Mesenchymal stem cell (in vitro differentiated cells and primary cell): ENCODE measurements around the gene PTPRN2.

Source experiments
- DNase-seq: peaks from one replicate; pipeline ENCODE4 v3.0.0-alpha.2; 2013
- H2AFZ ChIP-seq: one replicate; pipeline ENCODE4 v1.6.1; 2013; ENCODE audit warnings: low read depth, mild to moderate bottlenecking, control low read depth, inconsistent platforms, low read length, moderate library complexity
- H2AK5ac ChIP-seq: 2 replicates; pipeline ENCODE4 v1.6.1; 2013; ENCODE audit warnings: low read length, moderate library complexity, mild to moderate bottlenecking, inconsistent platforms; ENCODE audit not compliant: severe bottlenecking
- H2BK120ac ChIP-seq: one replicate; pipeline ENCODE4 v1.6.1; 2013; ENCODE audit warnings: low read depth, mild to moderate bottlenecking, inconsistent platforms, low read length, moderate library complexity
- H2BK12ac ChIP-seq, 2 experiments: one replicate each; pipeline ENCODE4 v1.6.1; 2013; ENCODE audit warnings: inconsistent platforms in 2 of 2, low read length in 2 of 2, mild to moderate bottlenecking in 2 of 2, moderate library complexity in 2 of 2, control low read depth in 1 of 2
- H2BK15ac ChIP-seq: one replicate; pipeline ENCODE4 v1.6.1; 2013; ENCODE audit warnings: mild to moderate bottlenecking, low read depth, inconsistent platforms; ENCODE audit not compliant: poor library complexity, severe bottlenecking
- H2BK5ac ChIP-seq: 2 replicates; pipeline ENCODE4 v1.6.1; 2013; ENCODE audit warnings: low read depth, mild to moderate bottlenecking, low read length, control low read depth, inconsistent platforms; ENCODE audit not compliant: poor library complexity, severe bottlenecking
- H3K14ac ChIP-seq, 2 experiments: one replicate each; pipeline ENCODE4 v1.6.1; 2013; ENCODE audit warnings: inconsistent platforms in 2 of 2, low read length in 2 of 2, control low read depth in 1 of 2, mild to moderate bottlenecking in 1 of 2, moderate library complexity in 1 of 2
- H3K18ac ChIP-seq, 2 experiments: one replicate each; pipeline ENCODE4 v1.6.1; 2013; ENCODE audit warnings: inconsistent platforms in 2 of 2, low read length in 2 of 2, control low read depth in 1 of 2, low read depth in 1 of 2, mild to moderate bottlenecking in 1 of 2
- H3K23ac ChIP-seq, 2 experiments: one replicate each; pipeline ENCODE4 v1.6.1; 2013; ENCODE audit warnings: inconsistent platforms in 2 of 2, low read length in 2 of 2, mild to moderate bottlenecking in 2 of 2, moderate library complexity in 2 of 2, control low read depth in 1 of 2
- H3K27ac ChIP-seq: 2 replicates; pipeline ENCODE4 v1.5.1; 2013; ENCODE audit warnings: mild to moderate bottlenecking, moderate library complexity, low read length, control low read depth, inconsistent platforms; ENCODE audit not compliant: poor library complexity, severe bottlenecking
- H3K27me3 ChIP-seq, 2 experiments: 2 replicates each; pipeline versions ENCODE4 v1.6.1 to v1.7.0; 2013; ENCODE audit warnings: low read length in 2 of 2, mild to moderate bottlenecking in 2 of 2, moderate library complexity in 2 of 2, control low read depth in 1 of 2, inconsistent platforms in 1 of 2; ENCODE audit not compliant: control insufficient read depth in 1 of 2, insufficient read depth in 1 of 2
- H3K36me3 ChIP-seq, 2 experiments: 2 replicates each; pipeline versions ENCODE4 v1.6.1 to v1.7.0; 2013; ENCODE audit warnings: low read length in 2 of 2, control low read depth in 1 of 2, inconsistent platforms in 1 of 2, low read depth in 1 of 2, mild to moderate bottlenecking in 1 of 2; ENCODE audit not compliant: insufficient read depth in 2 of 2, control insufficient read depth in 1 of 2
- H3K4ac ChIP-seq, 2 experiments: one replicate each; pipeline ENCODE4 v1.6.1; 2013; ENCODE audit warnings: inconsistent platforms in 2 of 2, low read length in 2 of 2, mild to moderate bottlenecking in 2 of 2, moderate library complexity in 2 of 2, control low read depth in 1 of 2, low read depth in 1 of 2
- H3K4me1 ChIP-seq: 2 replicates; pipeline ENCODE4 v1.6.1; 2013; ENCODE audit warnings: low read depth, low read length, control low read depth; ENCODE audit not compliant: control insufficient read depth, insufficient read depth
- H3K4me2 ChIP-seq: 2 replicates; pipeline ENCODE4 v1.6.1; 2013; ENCODE audit warnings: low read length, mild to moderate bottlenecking, inconsistent platforms; ENCODE audit not compliant: poor library complexity, severe bottlenecking
- H3K4me3 ChIP-seq, 2 experiments: 2 replicates each; pipeline versions ENCODE4 v1.5.1 to v1.7.0; 2013; ENCODE audit warnings: low read length in 2 of 2, mild to moderate bottlenecking in 2 of 2, control low read depth in 1 of 2, low read depth in 1 of 2; ENCODE audit not compliant: insufficient read depth in 1 of 2
- H3K79me1 ChIP-seq: replicated peaks from 2 replicates; pipeline ENCODE4 v1.6.1; 2013; ENCODE audit warnings: mild to moderate bottlenecking, control low read depth, low read length, inconsistent platforms; ENCODE audit not compliant: poor library complexity, severe bottlenecking
- H3K9ac ChIP-seq: 2 replicates; pipeline ENCODE4 v1.7.0; 2013; ENCODE audit warnings: mild to moderate bottlenecking, low read length, moderate library complexity
- H3K9me3 ChIP-seq: 2 replicates; pipeline ENCODE4 v1.7.0; 2013; ENCODE audit warnings: mild to moderate bottlenecking, low read length; ENCODE audit not compliant: control insufficient read depth
- H4K8ac ChIP-seq: one replicate; pipeline ENCODE4 v1.6.1; 2013; ENCODE audit warnings: inconsistent platforms, mild to moderate bottlenecking, low read length, moderate library complexity
- H4K91ac ChIP-seq: one replicate; pipeline ENCODE4 v1.6.1; 2013; ENCODE audit warnings: mild to moderate bottlenecking, low read length, inconsistent platforms
- WGBS: methylation state at CpG from one replicate; pipeline ENCODE4 v1.1.7; 2013; ENCODE audit warnings: mixed read lengths; 5-methylcytosine and 5-hydroxymethylcytosine counted together

PTPRN2 gene

DNA sequence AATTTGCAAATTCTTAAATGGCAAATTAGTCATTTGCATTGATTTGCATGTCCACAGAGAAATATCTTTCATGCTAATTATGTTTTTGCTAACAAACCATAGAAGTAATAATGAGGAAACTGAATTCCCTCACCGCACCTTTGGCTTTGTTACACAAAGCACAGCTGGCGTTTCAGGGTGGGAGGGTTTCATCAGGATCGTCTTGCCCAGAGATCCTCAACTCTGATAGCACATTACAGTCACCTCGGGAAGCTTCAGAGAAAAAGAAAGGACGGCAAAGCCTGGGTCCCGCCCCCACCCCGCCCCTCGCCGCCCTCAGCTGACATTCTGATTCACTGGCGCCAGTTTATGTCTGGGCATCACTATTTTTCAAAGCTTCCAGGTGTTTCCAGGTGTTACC, 119.4 kb downstream of the PTPRN2 start:
- no peak overlapping the region for H2AK5ac ChIP-seq
- peaks cover 8% of the 10 kb centered on the region for H3K9me3 ChIP-seq
- H3K36me3 ChIP-seq = no peaks in the 10 kb centered on the region
- H3K4me2 ChIP-seq = no peak overlapping the region
- no peak overlapping the region for H3K18ac ChIP-seq
- H3K4me3 ChIP-seq = no peak overlapping the region
- no peaks in the 10 kb centered on the region for H3K27me3 ChIP-seq
- no peak overlapping the region for H3K14ac ChIP-seq
- H3K4ac ChIP-seq = no peak overlapping the region
- no peaks in the 10 kb centered on the region for H3K4me1 ChIP-seq
- DNase-seq = no peak
- H4K8ac ChIP-seq = no peak overlapping the region
- H2BK120ac ChIP-seq = no peak overlapping the region
- no peak overlapping the region for H3K23ac ChIP-seq
- H2BK15ac ChIP-seq = no peak overlapping the region
- no peaks in the 10 kb centered on the region for H3K79me1 ChIP-seq
- H3K9ac ChIP-seq = no peak overlapping the region
- H2BK5ac ChIP-seq = no peak overlapping the region
- H2AFZ ChIP-seq = no peak overlapping the region
- H2BK12ac ChIP-seq = no peak overlapping the region
- WGBS = 15% methylated on average over 10 of the region's 10 CpGs
- H3K27ac ChIP-seq = no peak overlapping the region
- H4K91ac ChIP-seq = no peak overlapping the region

DNA sequence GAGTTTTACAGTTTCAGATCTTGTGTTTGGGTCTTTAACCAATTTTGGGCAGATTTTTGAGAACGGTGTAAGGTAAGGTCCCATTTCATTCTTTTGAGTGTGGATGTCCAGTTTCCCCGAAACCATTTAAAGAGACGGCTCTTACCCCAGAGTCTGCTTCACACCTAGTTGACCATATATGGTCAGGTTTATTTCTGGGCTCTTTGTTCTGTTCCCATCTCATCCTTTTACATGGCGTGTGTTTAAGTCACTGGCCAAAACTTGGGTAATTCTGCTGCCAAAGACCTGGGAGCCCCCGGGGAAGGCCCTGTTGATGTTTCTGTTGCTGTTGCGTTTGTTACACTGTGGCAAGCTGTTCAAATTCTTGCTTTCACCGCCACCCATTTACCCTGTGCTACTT, 120.1 kb downstream of the PTPRN2 start:
- H2BK5ac ChIP-seq = no peak overlapping the region
- H3K4ac ChIP-seq = no peak overlapping the region
- H3K23ac ChIP-seq = no peak overlapping the region
- H3K14ac ChIP-seq = no peak overlapping the region
- H2AFZ ChIP-seq = no peak overlapping the region
- no peak overlapping the region for H4K91ac ChIP-seq
- H3K36me3 ChIP-seq = no peaks in the 10 kb centered on the region
- no peaks in the 10 kb centered on the region for H3K27me3 ChIP-seq
- H2AK5ac ChIP-seq = no peak overlapping the region
- H3K79me1 ChIP-seq = no peaks in the 10 kb centered on the region
- H4K8ac ChIP-seq = no peak overlapping the region
- H2BK12ac ChIP-seq = no peak overlapping the region
- no peak overlapping the region for H3K18ac ChIP-seq
- H3K9ac ChIP-seq = no peak overlapping the region
- H3K4me1 ChIP-seq = no peaks in the 10 kb centered on the region
- H2BK15ac ChIP-seq = no peak overlapping the region
- H3K4me2 ChIP-seq = no peak overlapping the region
- no peak for DNase-seq
- H3K9me3 ChIP-seq = peaks cover 11% of the 10 kb centered on the region
- 67% methylated on average over 7 of the region's 7 CpGs for WGBS
- H3K27ac ChIP-seq = no peak overlapping the region
- no peak overlapping the region for H3K4me3 ChIP-seq
- no peak overlapping the region for H2BK120ac ChIP-seq

DNA sequence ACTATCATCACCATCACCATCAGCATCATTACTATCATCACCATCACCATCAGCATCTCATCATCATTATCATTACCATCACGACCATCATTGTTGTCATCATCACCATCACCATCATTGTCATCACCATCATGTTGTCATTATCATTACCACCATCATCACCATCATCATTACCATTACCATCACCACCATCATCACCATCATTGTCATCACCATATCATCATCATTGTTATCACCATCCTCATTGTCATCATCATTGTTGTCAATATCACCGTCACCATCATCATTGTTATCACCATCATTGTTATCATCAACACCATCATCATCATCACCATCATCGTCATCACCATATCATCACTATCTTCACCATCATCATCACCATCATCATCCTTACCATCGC, 124.3 kb downstream of the PTPRN2 start:
- H3K4ac ChIP-seq = no peak overlapping the region
- H3K9ac ChIP-seq = no peak overlapping the region
- no peak overlapping the region for H2AK5ac ChIP-seq
- H3K27me3 ChIP-seq = no peaks in the 10 kb centered on the region
- no peak overlapping the region for H3K14ac ChIP-seq
- H4K8ac ChIP-seq = no peak overlapping the region
- H4K91ac ChIP-seq = no peak overlapping the region
- H3K4me1 ChIP-seq = no peaks in the 10 kb centered on the region
- no peak overlapping the region for H2BK5ac ChIP-seq
- H3K18ac ChIP-seq = no peak overlapping the region
- H3K4me2 ChIP-seq = no peak overlapping the region
- no peak for DNase-seq
- no peaks in the 10 kb centered on the region for H3K36me3 ChIP-seq
- H3K4me3 ChIP-seq = no peak overlapping the region
- 75% methylated on average over 4 of the region's 4 CpGs for WGBS
- no peak overlapping the region for H2BK120ac ChIP-seq
- no peak overlapping the region for H3K23ac ChIP-seq
- no peak overlapping the region for H3K27ac ChIP-seq
- no peak overlapping the region for H2AFZ ChIP-seq
- H2BK15ac ChIP-seq = no peak overlapping the region
- H3K79me1 ChIP-seq = no peaks in the 10 kb centered on the region
- H3K9me3 ChIP-seq = peaks cover 11% of the 10 kb centered on the region
- no peak overlapping the region for H2BK12ac ChIP-seq

DNA sequence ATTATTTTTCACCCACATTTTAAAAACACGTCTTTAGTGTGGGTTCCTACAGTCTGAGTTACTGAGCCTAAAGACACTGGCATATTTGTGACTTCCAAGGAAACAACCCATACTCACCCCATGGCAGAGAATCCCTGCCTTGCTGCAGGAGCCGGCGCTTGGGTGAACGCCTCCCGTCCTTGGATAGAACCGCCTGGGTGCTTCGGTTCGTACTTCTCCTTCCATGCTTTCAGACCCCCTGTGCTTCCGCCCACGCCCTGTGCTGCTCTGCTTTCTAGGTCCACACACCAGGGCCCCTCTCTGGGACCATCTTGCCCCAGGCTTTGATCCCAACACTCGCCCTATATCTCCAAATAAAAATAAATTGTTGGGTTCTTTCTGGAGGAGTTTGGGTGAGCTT, 125.8 kb downstream of the PTPRN2 start:
- Histone ChIP-seq H2BK12ac (no peak overlapping the region), H3K4ac (no peak overlapping the region), H3K27ac (no peak overlapping the region), H2AFZ (no peak overlapping the region), H2BK15ac (no peak overlapping the region), H3K36me3 (no peaks in the 10 kb centered on the region), H3K9ac (no peak overlapping the region), H3K18ac (no peak overlapping the region), H4K91ac (no peak overlapping the region), H2BK5ac (no peak overlapping the region), H3K4me2 (no peak overlapping the region), H3K27me3 (no peaks in the 10 kb centered on the region), H3K4me1 (no peaks in the 10 kb centered on the region), H3K14ac (no peak overlapping the region), H3K23ac (no peak overlapping the region), H2AK5ac (no peak overlapping the region), H3K9me3 (peaks cover 10% of the 10 kb centered on the region), H3K79me1 (no peaks in the 10 kb centered on the region), H2BK120ac (no peak overlapping the region), H3K4me3 (no peak overlapping the region), H4K8ac (no peak overlapping the region)
- WGBS = 86% methylated on average over 10 of the region's 11 CpGs
- no peak for DNase-seq
